Inflammatory macrophage treated with lipopolysaccharide for 1 hour (primary cell): ENCODE results near the gene SRGAP3.

ENCODE experiments used
- DNase-seq, 2 donors: peaks; one replicate each; pipeline ENCODE4 v3.0.0-alpha.2; 2020 to 2022

SRGAP3 gene

DNA sequence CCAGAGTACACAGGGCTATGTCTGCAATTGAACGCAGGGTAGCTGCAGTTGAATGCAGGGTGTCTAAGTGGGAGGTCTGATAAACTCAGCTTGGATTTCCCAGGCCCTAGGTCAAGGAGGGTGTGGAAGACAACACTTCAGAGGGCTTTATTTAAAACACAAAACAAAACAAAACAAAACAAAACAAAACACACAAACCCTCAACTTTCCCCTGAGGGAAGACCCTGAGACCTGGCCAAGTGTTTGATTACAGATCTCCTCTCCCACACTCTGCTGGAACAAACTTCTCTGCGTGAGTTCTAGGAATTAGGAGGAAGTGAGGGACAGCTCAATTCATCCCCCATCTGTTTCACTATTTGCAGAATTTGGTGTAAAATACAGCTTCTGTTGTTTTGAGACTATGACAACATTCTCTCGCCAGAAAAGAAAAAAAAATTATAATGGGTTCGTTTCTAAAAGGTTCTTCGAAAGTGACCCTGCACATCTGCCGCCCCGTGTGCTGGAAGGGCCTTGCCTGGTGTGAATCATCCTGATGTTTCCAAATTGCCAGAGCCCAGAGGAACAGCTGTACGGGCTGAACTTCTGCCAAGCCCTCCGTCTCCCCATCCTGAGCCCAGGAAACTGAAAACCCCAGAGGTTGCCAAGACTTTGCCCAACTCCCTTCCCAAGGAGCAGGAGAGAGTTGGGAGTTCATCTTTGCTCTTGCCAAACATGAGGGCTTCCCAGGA, 212.9 kb downstream of the SRGAP3 start:
- peak; percentile 6 to 19 for DNase-seq

DNA sequence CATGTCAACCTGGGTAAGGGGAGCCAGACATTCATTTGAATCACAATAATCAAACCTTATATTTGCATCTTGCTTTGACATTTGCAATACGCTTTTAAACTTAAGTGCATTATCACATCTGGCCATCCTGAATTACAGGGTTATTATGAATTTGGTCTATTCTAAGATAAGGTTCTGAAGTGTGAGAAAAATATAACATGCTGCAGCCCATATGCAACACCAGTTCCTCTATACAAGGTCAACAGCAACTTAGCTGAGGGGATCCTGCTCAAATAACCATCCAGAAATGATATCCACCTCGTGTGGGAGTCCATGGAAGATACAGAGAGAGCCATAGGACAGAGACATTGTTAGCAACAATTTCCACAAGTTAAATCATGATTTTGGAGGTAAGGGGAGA, 213.5 kb downstream of the SRGAP3 start:
- DNase-seq = no peak

DNA sequence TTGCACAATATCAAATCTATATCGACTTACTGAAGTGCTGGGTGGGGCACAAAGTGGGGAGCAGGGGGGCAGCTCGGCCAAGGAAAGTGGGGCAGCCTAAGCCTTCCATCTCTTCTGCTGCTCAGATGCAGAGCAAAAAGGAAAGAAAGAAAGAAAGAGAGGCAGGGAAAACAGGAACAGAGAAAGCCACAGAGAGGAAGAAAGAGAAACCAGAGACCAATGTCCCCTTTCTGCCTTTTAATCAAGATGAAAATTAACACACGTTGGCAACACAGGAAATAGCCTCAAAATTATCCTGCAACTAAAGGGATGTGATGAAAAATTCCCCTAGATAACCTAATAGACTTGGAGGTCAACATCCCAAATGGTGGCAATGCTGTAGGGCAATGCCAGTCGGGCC, 214.0 kb downstream of the SRGAP3 start:
- DNase-seq = peak in 1 of 2 donors; percentile 15

DNA sequence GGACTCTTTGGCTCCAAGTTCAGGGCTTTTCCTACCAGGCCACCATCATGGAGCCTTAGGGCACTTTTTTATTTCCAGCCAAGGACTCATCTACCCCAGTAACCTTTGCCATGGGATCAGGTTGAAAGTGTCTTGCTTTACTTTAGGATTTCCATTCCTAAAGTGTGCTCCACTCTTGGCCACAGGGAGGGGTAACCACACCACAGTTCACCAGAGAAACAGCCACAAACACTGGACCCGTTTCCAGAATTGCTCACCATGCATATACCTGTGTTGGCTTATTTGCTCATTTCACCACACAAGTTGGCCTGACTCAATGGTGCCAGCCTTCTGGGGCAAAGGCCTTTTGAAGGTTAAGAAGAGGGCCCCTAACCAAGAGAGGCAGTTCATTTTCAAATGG, 215.6 kb downstream of the SRGAP3 start:
- DNase-seq = no peak

DNA sequence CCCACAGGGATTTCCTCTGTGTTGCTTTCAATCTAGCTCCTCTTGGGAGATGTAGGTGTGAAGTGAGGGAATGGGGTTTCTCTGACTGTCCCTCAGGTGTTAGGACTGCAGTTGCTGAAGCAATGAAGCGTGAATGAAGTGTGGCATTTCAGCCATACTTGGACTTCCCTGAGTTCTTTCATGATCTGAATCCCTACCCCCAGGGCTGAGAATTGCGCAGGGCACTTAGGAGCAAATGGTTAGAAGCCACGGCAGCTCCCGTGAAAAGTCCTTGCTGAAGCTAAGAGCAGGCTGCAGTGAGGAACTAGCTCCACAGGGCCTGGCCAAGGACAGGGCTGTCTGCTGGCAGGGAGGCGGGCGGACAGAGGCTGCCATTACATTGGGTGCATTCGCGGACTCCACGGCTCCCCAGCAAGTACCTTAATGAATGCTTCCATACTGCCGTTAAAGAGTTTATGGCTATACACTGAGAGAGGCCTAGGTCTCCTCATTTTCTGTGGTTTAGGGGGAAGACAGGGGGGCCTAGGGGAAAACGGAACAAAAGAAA, 217.1 kb downstream of the SRGAP3 start:
- no peak for DNase-seq

DNA sequence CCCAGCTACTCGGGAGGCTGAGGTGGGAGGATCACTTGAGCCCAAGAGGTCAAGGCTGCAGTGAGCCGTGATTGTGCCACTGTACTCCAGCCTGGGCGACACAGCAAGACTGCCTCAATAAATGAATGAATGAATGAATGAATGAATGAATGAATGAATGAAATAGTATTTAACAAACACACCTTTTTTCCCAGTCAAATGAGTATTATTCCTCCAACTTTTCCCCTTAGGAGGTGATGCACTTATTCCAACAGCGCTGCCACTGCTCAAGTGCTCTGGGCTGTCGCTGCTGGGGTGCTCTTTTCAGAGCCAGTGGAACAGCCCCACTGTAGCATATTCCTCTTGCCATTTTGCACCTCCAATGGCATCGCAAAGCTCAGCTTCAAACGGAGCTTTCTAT, 219.4 kb downstream of the SRGAP3 start:
- no peak for DNase-seq

DNA sequence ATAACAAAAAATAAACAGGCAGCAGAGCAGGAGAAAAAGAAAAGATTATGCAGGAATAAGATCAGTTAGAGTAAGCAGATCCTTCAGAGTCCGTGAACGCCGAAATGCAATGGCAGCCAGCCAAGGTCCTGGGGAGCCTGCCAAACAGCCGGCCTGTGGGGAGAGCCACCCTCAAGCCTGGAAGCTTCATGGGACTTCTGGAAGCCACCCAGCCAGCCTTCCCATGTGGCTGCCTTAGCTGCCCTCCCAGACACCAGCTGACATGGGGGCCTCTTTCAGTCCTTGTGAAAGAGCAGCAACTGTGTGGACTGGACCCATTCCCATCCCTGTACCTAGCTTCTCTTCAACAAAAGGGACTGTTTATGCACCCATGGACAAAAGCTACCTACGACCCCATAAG, 221.3 kb downstream of the SRGAP3 start:
- no peak for DNase-seq

DNA sequence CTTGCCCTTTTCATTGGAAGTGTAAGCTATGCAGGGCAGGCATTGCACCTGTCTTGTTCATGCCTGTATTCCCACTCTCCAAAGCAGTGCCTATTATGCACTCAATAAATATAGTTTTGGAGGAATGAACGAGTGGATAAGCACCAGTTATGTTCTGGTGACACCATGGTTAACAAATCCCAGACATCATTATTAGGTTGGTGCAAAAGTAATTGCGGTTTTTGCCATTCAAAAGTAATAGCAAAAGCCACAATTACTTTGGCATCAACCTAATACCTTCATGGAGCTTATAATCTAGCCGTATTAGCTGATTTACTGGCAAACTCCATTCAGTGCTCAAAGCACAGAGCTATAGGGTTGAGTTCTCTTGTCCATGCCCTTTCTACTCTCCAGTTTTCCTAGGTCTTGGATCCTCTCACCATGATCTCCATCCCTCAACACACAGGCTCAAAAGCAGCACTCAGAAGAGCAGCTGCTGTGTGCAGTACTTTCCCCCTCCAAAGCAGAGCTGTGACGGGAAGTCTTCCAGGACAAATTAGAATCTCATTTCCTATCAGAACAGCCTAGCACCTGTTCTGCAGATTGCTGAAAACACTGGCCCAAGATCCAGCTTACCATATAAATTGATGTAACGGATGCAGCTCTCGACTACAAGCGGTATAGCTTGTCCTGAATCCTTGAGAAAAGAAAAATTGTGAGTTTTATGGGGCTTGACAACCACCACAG, 223.0 kb downstream of the SRGAP3 start:
- DNase-seq = no peak

DNA sequence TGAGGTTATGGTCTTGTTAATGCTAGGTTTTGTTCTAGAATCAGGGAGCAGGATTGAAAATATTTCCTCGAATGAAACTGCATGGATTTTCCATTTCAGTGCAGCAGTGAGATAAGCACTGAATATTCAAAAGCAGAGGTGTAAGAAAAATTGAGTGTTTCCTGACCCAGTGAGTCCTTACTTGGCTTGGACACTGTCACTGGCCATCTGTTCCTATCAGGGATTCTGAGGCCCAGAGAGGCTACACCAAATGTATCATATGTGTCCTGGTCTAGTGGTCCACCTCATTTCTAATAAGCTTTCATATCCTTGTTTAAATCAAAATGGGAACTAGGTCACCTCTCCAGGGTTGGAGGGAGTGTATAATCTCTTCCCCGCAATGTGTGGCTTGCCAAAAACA, 225.1 kb downstream of the SRGAP3 start:
- no peak for DNase-seq

DNA sequence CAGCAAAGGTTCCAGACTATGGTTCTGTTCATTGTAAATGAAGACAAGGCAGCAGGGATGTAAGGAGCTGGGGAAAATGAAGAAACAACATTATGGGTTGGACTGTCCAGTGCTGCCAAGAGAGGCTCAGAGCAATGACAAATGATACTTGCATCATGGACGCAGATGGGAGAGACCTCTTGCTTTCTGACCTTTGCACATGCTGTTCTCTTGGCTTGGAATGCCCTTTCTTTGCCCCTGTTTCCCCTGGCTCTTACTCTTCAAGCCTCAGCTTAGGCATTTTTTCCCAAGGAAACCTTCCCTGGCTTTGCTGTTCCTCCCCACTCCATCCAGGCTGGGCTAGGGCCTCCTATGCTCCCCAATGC, 226.2 kb downstream of the SRGAP3 start:
- no peak for DNase-seq

DNA sequence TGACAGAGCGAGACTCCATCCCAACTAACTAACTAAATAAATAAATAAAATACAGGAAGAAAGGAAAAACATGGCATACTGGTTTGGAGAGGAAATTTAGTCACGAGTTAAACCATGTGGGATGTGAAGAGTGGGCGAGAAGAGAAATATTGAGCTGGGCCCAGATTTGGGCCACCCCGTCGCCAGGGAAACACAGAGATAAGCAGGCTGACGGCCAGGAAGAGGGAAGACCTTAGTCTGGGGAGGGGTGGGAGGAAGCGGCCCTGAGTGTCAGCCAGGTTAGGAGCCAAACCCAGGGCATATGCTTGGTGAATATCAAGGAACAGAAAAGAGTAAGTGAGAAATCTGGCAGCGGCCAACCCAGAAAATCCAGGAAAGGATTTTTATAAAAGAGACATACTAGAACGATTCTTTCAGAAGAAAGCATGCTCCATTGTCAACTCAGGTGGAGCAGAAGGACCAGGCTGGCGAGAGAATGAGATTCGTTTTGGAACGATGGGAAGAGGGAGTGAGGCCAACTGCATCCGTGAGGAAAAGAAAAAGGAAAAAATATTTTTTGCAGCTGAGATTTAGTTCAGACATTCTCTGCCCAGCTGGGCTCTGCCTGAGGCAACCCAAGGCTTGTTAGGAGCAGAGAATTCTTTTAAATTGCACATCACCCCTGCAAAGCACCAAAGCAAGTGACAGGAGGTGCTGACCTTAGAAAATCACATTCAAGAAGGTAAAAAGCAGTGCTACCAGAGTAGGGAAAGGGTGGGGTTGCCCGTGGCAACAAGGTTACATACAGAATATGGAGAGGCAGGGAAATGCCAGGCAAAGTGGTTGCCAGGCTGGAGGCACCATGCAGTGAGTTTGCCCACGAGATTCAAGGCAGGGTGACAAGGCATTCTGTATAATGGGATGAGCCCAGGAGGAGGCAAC, 226.9 kb downstream of the SRGAP3 start:
- DNase-seq = peak in 1 of 2 donors; percentile 5

DNA sequence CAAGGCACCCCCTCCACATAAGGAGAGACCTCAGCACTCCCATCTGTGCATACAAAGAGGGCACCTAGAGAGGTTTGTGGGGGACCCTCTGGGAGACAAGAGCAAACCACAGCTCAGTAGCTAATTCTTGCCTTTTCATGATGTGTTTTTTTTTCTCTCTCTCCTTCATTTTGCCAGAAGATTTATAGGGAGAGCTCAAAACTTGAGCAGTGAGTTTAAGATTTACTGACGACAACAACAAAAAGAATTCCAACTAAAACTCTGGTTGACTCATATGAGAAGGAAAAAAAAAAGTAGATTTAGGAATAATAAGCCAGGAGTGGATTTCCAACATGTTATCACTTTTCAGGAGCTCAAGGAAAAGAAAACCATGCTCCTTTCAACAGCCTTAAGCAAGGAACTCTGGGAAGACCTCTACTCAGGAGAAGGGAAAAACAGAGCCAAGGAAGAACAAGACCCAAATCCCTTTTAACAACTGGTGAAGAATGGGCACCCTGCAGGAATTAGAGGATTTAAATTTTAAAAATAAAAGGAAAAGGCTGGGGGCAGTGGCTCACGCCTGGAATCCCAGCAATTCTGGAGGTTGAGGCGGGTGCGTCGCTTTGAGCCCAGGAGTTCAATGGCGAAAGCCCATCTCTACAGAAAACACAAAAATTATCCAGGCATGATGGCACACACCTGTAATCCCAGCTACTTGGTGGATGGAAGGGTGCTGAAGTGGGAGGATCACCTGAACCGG, 228.0 kb downstream of the SRGAP3 start:
- no peak for DNase-seq

DNA sequence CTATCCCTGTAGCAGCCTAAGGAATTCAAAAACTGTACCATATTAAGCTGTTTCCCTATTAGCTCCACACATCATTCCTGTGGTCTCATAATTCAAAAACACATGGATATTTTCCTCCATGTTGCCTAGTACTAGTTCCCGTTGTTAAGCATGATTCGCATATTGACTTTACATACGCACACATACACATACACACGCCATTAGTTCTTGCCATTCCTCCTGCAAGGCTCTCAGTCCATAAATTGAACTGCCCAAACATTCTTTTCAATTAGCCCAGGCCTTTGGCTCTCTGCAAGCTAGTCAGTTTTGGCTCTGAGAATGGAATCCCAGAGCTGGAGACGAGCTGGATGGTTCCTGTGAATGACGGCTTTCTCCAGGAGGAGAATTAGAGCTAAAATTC, 229.0 kb downstream of the SRGAP3 start:
- no peak for DNase-seq

DNA sequence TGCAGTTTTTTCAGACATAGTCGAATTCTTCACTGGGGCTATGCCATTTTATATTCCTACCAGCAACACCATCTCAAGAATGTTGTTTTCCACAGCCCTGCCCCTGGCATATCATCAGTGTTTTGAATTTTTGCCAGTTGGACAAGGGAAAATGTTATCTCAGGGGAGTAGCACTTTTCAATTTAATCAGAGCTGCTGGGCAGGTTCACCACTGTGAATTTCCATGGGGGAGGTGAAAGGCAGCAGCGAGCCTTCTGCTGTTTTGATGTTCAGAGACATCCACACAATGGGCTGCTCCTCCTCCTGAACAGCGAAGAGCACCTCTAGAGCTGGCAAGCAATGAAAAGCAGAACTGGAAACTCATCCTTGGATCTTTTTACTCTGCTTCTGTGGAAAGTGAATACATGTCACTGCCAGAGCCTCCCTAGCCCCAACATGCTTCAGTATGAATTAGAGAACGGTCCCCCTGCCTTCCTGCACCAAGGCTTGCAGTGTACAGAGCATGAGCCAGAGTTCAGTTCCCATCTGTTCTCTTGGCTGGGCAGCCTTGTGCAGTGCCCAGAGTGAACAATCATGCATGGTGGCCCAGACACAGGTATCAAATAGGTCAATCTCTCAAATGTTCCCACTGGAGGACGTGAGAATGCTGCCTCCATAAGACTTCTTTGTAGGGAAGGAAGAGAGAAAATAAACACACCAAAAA, 230.0 kb downstream of the SRGAP3 start:
- no peak for DNase-seq

DNA sequence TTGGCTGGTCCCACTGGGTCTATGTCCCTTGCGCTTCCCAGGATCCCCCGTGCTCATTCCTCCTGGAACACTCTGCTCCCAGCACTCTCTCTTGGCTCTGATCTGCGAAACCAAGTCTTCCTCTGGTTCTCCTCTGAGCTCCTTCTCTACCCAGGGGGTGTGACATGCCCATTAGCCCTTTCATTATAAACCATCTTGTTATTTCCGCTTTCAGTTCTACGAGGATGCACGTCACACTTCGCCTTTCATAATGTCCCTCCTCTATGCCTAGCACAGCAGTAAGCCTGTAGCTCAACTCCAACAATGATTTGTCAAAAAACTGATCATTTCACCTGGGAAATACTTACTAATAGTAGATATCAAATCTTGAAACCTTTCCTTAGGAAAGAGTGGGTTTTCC, 234.2 kb downstream of the SRGAP3 start:
- no peak for DNase-seq

DNA sequence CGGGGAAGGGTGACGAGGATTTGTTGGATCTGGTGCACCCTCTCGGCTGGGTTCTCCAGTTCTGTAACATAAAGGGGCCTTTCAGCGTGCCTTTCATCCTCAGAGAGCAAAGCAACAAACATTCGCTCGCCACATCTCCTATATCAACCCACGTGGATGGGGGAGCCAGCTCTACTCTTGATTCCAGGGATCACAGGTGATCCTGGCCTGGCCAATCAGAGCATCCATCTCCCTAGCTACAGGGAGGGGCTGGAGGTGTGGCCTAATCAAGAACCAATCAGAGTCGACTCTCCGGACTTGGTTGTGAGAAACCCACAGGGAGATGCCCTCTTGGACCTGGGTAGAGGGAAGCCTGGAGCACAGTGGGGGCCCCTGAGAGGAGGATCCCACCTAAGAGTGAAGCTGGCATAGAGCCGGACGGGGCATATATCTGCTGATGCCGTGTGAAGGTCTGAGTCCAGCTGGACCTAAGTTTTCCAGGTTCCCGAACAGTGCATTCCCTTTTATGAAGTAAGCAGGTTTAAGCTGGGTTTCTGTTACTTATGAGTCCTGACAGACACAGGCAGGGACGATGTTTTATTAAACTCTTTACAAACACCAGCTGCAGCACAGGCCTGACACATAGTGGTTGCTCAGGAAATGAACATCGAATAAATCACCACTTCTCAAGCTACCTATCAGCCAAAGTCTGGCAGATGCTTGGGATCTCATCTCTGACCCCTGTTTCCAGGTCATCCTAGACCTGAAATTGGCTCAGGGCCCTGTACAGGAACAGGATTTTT, 235.5 kb downstream of the SRGAP3 start:
- no peak for DNase-seq

DNA sequence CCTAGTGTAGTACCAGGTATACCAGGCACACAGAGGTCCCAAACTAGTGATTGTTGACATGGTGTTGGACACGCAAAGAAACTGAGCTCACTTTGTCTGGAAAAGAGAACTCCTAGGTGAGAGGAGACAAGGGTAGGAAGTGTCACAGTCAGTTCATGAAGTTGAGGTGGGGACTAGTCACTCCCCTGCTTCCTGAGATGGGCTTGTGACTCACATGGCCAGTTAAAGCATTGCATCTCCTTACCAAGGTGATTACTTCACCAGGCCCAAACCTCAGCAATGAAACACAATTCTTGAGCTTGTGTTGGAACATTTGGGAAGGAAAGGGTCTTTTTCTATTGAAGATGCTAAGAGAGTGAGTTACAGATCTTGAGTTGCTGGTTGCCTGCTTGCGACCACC, 236.9 kb downstream of the SRGAP3 start:
- no peak for DNase-seq

DNA sequence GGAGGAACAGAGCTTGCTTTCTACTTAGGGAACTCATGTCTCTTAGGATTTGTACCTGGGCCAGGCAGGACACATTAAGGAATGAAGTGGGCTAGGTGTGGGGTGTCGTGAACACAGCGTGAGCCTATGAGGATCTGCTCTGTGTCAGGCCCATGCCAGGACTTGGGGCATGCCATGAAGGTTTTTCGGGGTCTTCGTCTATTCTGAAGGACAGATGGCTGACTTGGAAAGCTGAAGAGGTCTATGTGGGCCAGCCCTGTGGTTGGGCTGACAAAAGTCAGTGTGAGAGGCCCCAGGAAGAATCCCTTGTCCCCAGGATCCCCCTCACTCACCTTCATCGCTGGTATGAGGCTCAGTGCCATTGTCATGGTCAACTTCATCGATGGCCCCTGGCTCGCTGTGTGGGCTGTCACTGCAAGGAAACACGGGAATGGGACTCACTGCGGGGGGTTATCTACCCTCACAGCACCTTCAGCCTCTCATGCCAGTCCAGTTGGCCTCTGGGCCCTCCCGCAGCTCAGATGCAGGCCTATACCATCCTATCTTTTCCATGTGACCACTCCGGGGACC, 239.4 kb downstream of the SRGAP3 start:
- DNase-seq = no peak

DNA sequence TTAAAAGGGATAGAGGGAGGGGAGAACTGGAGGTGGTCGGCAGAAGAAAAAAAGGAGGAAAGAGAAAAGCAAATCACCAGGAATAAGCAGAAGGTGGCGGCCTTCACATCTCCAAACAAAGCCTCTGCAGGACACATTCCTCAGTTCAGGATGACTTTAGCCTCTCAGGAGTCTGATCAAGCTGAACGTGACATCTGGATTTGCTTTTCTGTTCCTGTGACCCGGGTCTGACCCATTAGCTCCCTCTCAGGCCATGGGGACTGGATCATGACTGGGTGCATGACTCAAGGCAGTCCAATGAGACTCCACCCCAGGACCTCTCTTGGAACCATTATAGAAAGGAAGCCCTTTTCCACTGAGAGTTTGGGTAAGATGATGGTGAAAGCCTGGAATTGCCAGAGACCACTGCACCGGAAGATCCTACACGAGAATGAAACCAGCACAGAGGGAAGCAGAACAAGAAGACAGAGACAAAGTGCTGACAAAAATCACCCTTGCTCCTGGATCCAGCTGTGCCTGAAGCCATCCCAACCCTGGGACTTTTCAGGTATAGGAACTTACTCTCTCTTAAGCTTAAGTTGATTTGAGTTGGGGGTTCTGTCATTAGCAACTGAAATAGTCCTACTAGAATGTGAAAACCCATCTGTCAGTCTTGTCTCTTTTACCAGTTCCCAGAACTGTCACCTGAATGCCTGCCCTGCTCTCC, 240.7 kb downstream of the SRGAP3 start:
- DNase-seq = peak; percentile 3 to 10

DNA sequence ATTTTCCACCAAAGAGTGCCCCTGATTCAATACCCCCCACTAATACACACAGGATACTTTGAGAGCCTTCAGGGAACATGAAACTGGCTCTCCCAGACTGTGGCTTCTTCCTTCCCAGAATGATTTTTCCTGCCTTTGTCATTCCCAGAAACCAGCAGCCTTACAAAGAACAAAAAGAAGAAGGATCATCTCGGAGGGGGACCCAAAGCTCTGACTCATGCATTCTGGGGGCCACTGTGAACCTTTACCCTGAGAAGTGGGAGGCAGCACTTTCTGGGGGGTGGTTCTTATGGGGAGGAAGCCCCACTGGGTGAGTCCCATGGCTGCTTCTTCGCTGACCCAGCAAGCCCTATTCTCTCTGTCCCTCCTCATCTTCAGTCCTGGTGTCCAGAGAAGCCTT, 241.5 kb downstream of the SRGAP3 start:
- no peak for DNase-seq
